CD4-positive, alpha-beta T cell treated with Interleukin-10 for 1 hour (primary cell): ENCODE measurements around the gene SLC6A2.

ENCODE experiments used
- DNase-seq: peaks from one replicate; pipeline ENCODE4 v3.0.0-alpha.2; 2020

The SLC6A2 gene

GRCh38 chr16:55672471-55672870, 16.7 kb downstream of the SLC6A2 start:
- DNase-seq: no peak

- no peak for DNase-seq
These were observed 22.5 kb downstream of the SLC6A2 start for GRCh38 chr16:55678161-55678821.

DNA sequence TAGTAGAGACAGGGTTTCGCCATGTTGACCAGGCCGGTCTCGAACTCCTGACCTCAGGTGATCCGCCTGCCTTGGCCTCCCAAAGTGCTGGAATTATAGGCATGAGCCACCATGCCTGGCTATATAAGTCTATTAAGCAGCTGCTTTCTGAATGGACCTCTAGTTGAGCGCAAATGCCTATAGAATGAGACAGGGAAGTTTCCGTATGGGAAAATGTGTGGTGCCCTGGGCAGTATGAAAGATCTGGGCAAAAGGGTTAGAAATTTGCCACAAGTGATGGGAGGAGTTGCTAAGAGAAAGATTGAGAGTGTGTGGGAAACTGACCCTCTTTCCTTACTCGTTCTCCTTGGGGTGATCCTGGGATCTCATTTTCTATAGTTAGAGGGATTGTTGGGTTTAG, 26.3 kb downstream of the SLC6A2 start:
- DNase-seq: no peak

DNA sequence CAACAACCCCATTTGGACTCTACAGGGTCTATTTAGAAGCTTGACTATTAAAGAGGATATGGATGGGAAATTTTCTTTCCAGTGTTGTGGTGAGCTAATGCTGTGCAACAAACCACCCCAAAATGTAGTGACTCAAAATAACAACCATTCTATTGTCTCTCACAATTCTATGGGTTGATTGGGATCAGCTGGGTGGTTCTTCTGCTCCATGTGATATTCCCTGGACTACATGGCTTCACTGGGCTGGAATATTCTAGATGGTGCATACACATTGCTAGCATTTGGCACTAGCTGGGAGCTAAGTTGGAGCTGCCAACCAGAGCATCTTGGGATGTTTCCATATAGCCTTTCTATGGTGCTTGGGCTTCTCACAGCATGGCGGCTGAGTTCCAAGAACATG, 30.2 kb downstream of the SLC6A2 start:
- no peak for DNase-seq

GRCh38 chr16:55686671-55687070, 30.9 kb downstream of the SLC6A2 start:
- DNase-seq: no peak

GRCh38 chr16:55687802-55688201, 32.0 kb downstream of the SLC6A2 start:
- DNase-seq: no peak

- no peak for DNase-seq
These were observed 35.1 kb downstream of the SLC6A2 start for GRCh38 chr16:55690841-55691240.

DNA sequence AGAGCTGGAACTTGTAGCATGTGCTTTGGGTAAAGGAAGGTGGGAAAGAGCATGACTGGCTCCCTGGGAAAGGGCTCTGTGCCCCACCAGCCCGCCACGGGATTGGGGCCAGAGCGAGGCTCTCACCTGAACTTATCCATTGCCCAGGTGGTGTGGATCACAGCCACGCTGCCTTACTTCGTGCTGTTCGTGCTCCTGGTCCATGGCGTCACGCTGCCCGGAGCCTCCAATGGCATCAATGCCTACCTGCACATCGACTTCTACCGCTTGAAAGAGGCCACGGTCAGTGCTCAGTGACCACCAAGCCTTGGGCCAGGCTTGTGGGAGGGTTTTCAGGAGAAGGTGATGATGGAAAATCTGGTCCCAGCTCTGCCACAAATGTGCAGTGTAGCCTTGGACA, 36.0 kb downstream of the SLC6A2 start:
- DNase-seq: no peak

DNA sequence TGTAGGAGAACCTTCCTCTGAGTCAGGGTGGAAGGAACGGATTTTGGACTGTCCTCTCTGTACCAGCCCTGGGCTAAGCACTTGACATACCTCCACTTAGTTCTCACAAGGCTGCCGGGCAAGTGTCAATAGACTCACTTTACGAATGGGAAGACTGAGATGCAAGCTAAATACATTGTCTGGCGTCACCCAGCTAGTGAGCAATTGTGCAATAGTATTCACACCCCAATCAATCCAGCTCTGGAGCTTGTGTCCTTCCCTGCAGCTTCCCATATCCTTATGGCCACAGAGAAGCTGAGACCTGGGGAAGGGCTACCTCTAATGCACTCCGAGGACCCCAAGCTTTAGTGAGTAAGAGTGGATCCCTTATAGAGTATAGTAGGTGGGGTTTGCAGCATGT, 39.8 kb downstream of the SLC6A2 start:
- DNase-seq: no peak

DNA sequence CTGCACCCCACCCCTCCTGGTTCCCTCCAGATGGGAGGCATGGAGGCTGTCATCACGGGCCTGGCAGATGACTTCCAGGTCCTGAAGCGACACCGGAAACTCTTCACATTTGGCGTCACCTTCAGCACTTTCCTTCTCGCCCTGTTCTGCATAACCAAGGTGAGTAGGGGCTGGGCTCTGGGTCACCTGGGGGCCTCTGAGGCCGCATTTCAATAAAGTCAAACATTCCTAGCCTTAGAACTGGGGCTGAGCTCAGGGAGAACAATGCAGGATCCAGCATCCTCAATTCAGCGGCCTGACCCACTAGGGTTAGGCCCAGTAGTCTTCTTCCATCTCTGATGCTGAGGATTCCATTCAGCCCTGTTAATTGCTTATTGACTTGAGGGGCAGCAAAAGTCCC, 42.1 kb downstream of the SLC6A2 start:
- no peak for DNase-seq

DNA sequence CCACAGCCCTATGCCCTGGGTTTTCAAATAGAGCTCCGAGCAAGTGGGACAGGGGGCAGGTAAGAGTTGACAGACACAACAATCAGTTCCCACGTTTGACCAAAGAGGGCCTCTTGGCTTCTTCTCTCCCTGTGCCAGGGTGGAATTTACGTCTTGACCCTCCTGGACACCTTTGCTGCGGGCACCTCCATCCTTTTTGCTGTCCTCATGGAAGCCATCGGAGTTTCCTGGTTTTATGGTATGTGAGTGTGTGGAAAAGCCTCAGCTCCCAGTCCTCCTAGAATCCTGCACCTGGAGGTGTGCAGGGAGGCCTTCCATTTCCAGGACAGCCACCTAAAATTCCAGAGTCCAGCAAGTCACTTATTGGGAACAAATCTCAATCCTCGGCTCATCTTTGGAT, 42.5 kb downstream of the SLC6A2 start:
- DNase-seq: no peak

DNA sequence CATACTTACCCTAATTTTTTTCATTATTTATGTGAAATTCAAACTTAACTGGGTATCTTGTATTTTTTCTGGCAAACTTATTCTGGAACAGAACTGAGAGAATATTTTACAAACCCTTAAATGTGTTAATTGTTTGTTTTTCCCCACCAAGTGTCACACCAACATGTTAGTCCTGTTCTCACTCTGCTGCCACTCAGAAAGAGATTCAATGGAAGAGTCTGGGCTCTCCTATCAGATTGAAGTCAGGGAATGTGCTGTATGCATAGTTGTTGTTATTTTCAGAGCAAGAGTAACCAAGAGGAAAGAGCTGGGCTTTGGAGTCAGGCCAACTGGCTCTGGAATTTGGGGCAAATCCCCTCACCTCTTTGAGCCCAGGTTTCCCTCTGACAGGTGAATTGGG, 43.2 kb downstream of the SLC6A2 start:
- DNase-seq: no peak

DNA sequence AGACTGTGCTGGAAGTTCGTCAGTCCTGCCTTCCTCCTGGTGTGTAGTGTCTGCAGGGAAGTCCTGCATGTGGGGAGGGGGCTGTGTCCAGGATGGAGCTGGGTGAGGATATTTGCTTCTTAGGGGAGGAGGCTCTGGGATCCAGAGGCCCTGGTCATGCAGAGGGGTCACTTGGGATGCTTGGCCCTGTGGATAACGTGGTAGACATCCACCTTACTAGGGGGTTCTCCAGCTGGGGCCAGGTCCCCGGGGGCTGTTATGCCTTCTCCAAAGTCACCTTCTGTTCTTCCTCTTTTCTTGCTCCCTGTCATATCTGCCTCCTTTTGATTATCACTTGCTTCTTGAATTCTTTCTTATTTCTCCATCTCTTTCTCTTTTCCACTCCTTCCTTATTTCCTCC, 43.8 kb downstream of the SLC6A2 start:
- no peak for DNase-seq

- no peak for DNase-seq
These were observed 44.3 kb downstream of the SLC6A2 start for GRCh38 chr16:55700067-55700466.

- no peak for DNase-seq
These were observed 45.2 kb downstream of the SLC6A2 start for GRCh38 chr16:55700961-55701360.

GRCh38 chr16:55701442-55702319, 45.9 kb downstream of the SLC6A2 start:
- peak; percentile 30 for DNase-seq

- DNase-seq: peak; percentile 28
These were observed 47.5 kb downstream of the SLC6A2 start for GRCh38 chr16:55703003-55704001.

GRCh38 chr16:55706739-55707384, 51.1 kb downstream of the SLC6A2 start:
- DNase-seq: no peak

GRCh38 chr16:55709801-55710200, 54.0 kb downstream of the SLC6A2 start:
- no peak for DNase-seq

GRCh38 chr16:55710466-55710865, 54.7 kb downstream of the SLC6A2 start:
- DNase-seq: no peak

- DNase-seq: peak; percentile 55
These were observed 56.4 kb downstream of the SLC6A2 start for GRCh38 chr16:55711959-55712876.

GRCh38 chr16:55713103-55713502, 57.3 kb downstream of the SLC6A2 start:
- no peak for DNase-seq
